HG02840 (cell line): ENCODE data around the gene GSDMA.

Experiments
- ATAC-seq: cut with Tn5 transposase; IDR thresholded peaks from one replicate; pipeline ENCODE4 v1.9.1; 2021; ENCODE audit warnings: mild to moderate bottlenecking, moderate library complexity, moderate number of reproducible peaks; ENCODE audit not compliant: unreplicated experiment, low FRiP score

Gene GSDMA

GRCh38 chr17:39954876-39955275 is 7.9 kb upstream of the GSDMA start:
- no peak for ATAC-seq

GRCh38 chr17:39955726-39956225 is 7.0 kb upstream of the GSDMA start:
- ATAC-seq, result no peak

- no peak for ATAC-seq
These were observed 2.2 kb upstream of the GSDMA start for GRCh38 chr17:39960524-39961041.

GRCh38 chr17:39963829-39964228 is 1.0 kb downstream of the GSDMA start:
- no peak for ATAC-seq

DNA sequence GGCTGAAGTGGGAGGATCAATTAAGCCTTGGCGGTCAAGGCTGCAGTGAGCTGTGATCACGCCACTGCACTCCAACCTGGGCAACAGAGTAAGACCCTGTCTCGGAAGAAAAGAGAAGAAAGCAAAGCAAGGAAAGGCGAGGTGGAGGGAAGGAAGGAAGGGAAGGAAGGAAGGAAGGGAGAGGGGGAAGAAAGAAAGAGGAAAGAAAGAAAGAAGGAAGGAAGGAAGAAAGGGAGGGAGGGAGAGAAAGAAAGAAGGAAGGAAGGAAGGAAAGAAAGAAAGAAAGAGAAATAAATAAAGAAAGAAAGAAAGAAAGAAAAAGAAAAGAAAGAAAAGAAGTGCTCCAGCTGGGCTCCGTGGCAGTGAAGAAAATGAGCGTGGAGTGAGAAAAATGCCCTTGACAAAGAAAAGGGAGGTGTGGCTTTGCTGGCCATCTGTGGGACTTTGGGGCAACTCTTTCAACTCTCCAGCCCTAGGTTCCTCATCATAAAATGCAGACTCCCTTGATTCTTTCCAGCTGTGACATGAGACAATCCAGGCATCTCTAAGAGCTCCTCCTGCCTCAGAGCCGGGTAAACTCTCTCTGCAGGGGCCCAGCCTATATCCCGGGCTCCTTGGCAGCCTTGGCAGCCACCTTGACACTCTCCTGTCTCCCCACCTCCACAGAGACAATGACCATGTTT is 2.4 kb downstream of the GSDMA start:
- no peak for ATAC-seq

DNA sequence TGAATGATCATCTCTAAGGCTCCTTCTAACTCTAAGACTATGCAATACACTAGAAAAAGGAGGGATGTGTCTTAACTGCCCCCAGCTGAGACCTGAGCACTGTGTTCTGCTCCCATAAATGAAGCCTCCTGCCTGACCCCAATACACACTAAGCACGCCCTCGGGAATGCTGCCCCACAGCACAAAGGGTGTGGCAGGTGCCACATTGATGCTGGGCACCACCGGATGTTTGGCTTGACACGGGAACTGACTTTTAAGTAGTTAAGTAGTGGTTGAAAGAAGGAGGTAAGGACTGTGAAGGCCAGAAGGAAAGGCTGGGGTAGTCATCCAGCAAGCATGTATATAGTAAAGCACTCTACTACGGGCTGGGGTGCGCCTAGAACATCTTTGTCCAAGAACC is 4.0 kb downstream of the GSDMA start:
- ATAC-seq, result no peak

DNA sequence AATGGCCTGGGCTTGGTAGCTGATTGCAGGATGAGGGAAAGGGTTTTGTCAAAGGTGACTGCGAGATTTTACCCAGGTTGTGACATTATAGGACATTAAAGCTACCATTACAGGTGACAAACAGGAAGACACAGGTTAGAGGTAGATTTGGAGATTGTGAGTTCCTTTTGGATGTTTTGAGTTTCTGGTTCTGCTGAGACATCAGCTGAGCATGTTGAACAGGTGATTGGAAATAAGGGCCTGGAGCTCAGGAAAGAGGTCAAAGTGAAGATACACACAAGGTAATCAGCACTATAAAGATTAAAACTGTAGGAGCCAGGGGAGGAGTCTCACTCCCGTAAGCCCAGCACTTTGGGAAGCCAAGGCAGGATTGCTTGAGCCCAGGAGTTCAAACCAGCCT is 6.0 kb downstream of the GSDMA start:
- no peak for ATAC-seq

DNA sequence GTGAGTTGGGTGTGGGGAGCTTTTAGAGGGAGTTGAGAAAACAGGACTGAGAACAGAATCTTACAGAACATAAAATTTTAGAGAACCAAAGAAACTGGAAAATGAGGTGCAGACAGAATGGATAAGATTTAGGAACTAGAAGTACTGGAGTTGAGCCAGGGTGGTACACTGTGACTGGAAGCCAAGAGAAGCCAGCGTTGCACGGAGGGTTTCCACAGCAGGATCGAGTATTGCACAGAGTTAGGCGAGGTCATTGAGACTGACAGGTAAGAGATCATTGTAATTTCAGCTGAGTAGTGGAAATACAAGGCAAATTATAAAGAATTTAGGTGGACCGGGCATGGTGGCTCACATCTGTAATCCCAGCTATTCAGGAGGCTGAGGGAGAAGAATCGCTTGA is 6.6 kb downstream of the GSDMA start:
- no peak for ATAC-seq

DNA sequence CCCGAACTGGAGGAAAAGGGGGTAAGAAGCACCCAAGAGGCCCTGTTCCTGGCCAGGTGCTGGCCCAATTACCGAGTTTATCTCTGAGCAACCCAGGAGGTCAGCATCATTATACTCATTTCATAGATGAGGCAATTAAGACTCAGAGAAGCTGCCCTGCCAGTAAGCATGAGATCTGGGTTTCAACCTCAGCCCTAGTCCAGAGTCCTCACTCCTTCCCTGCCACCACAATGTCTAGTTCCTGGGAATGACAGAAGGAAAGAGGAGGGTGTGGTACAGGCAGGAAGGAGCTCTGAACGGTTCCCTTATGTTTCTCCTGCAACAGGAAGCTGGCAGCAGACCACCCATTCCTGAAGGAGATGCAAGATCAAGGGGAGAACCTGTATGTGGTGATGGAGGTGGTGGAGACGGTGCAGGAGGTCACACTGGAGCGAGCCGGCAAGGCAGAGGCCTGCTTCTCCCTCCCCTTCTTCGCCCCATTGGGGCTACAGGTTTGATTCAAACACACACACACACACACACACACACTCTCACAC is 7.4 kb downstream of the GSDMA start:
- no peak for ATAC-seq

DNA sequence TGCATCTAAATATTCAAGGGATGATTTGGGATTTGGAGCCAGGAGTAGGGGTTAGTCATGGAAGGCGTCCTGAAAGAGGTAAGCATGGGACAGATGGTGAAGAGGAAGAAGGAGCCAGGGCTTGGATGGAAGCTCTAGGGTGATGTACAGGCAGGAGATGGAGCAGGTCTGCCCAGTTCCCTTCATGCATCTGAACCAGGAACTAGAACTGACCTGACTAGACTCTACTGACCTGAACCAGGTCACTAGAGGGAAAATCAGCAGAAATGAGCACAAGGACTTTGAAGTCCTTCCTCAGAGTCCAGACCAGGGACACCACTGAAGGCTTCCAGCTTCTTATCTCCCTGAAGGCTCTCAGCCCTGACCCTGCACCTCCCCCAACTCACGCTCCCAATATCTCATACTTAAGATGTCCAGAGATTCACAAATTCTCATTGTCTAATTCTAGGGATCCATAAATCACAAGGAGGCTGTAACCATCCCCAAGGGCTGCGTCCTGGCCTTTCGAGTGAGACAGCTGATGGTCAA is 8.3 kb downstream of the GSDMA start:
- no peak for ATAC-seq

DNA sequence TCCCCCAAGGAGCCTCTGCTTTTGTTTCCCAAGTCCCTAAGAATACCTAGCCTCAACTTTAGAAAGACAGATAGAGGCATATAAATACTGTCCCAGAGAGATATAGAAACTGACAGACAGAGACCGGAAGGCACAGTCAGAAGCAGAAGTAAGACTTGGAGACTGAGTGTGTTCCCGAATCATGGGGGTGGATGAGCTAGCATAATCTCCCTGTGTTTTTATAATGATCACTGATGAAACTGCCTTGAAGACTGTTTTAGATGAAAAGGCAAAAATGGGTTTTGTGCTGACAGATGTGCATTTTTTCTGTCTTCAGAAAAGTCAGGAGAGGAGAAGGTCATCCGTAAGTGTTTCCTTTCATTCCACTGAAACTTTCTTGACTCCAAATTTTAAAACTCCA is 9.5 kb downstream of the GSDMA start:
- ATAC-seq, result no peak

DNA sequence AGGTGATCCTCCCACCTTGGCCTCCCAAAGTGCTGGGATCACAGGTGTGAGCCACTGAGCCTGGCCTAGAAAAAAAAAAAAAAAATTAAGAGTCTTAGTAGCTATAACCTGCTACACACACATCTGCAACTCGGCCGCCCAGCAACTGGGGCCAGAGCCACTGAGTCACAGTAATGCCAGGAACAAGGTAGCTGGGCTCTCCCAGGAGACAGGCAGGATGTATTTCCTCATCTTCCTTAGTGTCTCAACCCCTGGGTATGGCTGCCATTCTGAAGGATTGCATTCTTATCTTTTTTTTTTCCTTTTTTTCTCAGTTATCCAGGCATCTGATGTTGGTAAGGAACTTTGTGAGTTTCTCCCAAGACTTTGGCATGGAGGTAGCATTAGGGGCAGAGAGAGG is 10.7 kb downstream of the GSDMA start:
- ATAC-seq, result no peak

- no peak for ATAC-seq
These were observed 11.6 kb downstream of the GSDMA start for GRCh38 chr17:39974433-39974832.

DNA sequence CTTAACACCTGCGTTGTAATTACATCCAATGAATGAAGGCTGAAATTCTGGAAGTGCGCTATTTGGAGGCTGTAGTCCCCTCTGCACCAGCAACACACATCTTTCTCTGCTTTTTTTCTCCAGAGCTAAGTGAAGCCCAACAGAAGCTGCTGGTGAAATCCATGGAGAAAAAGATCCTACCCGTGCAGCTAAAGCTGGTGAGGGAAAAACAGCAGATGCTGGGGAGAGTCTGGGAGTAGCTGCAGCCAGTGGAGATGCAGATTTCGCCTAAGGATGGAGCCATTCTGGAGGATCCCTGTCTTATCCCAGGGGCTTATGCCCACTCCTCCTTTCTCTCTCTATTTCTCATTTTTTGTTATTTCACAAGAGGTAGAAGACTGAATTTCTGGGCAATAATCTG is 13.0 kb downstream of the GSDMA start:
- ATAC-seq, result no peak

DNA sequence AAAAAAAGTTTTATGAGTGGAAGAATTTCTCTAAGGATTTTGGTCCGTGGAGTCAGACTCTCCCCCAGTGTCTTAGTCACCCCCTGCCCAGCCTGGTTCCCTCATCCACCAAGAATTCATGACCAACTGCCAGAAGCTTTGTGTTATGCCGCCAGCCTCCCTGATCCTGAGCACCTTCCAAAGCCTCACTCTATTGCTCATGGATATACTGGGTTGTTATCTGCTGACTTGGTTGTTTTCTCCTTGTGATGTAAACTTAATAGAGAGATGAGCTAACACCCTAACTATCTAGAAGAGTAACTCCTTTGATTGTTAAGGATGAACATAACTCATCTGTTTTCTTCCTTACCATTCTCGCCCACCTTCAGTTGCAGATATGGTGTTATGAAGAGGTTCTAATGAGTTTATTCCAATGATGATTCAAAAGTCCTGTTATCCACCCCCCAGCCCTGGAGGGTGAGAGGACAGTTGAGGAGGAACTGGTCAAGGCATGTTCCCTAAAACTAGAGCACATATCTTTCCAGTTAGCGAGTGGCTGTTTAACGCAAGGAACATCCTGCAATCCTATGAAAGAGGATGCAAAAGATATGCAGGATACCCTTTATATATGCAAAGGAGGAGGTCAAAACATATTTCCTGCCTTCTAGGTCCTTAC is 16.3 kb downstream of the GSDMA start:
- ATAC-seq, result no peak

DNA sequence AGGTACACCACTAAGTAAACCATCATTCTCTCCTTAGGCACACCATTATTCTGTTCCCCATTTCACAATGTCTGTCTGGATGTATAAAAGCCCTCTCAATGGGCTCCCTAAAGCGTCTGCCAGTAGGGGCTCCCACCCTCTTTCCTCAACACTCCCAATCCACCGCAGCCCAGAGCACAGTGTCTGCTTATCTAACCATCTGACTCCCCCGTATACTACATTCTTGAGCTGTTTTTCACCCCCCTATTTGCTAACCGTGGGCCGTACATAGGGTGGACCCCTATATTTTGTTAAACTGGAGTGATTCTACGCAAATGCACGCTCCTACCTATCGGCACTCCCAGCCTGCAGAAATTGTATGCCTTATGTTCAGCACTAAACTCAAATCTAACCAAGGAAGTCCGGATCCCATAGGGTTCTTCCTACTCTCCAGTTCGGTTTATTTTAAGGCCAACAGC is 17.1 kb downstream of the GSDMA start:
- no peak for ATAC-seq

- peak; percentile 89 for ATAC-seq
These were observed 17.8 kb downstream of the GSDMA start, which contains the start of gene PSMD3 for GRCh38 chr17:39980351-39981206. Gene PSMD3 (plus strand): TSS chr17:39980807. CDS start chr17:39980971, 164 bp downstream.

- no peak for ATAC-seq
These were observed 18.5 kb downstream of the GSDMA start for GRCh38 chr17:39981207-39981741.

GRCh38 chr17:39981766-39982375 is 19.1 kb downstream of the GSDMA start:
- ATAC-seq, result no peak
